Activated gamma-delta T cell treated with Interleukin-2 at 50 U/mL for 16 hours (primary cell): Measurements from ENCODE around the gene BIRC6.
"Not testable (repeated sequence)": the region's sequence is repeated elsewhere in the genome, so short reads cannot be mapped to it uniquely, and the experiment has no call there.

ENCODE experiments used
- DNase-seq: peaks from one replicate; pipeline ENCODE4 v3.0.0-alpha.2; 2020

The BIRC6 gene

GRCh38 chr2:32452338-32453064 is 95.7 kb downstream of the BIRC6 start:
- no peak for DNase-seq

- no peak for DNase-seq
Observed at GRCh38 chr2:32453242-32454062, 96.6 kb downstream of the BIRC6 start.

GRCh38 chr2:32455816-32456215 is 99.0 kb downstream of the BIRC6 start:
- DNase-seq, result no peak

- no peak for DNase-seq
Observed at GRCh38 chr2:32456808-32457207, 100.0 kb downstream of the BIRC6 start.

GRCh38 chr2:32457814-32458213 is 101.0 kb downstream of the BIRC6 start:
- DNase-seq, result no peak

- DNase-seq, result not testable (repeated sequence)
Observed at GRCh38 chr2:32460861-32461260, 104.0 kb downstream of the BIRC6 start.

- no peak for DNase-seq
Observed at GRCh38 chr2:32463110-32463509, 106.3 kb downstream of the BIRC6 start.

- DNase-seq, result no peak
Observed at GRCh38 chr2:32464431-32464830, 107.6 kb downstream of the BIRC6 start.

GRCh38 chr2:32472605-32473004 is 115.8 kb downstream of the BIRC6 start:
- DNase-seq, result no peak

GRCh38 chr2:32474381-32474780 is 117.6 kb downstream of the BIRC6 start:
- DNase-seq, result no peak

- DNase-seq, result no peak
Observed at GRCh38 chr2:32478889-32479620, 122.2 kb downstream of the BIRC6 start.

- no peak for DNase-seq
Observed at GRCh38 chr2:32479993-32480392, 123.2 kb downstream of the BIRC6 start.

GRCh38 chr2:32482471-32482870 is 125.6 kb downstream of the BIRC6 start:
- no peak for DNase-seq

- no peak for DNase-seq
Observed at GRCh38 chr2:32484937-32485336, 128.1 kb downstream of the BIRC6 start.

GRCh38 chr2:32485399-32485798 is 128.6 kb downstream of the BIRC6 start:
- no peak for DNase-seq

- DNase-seq, result no peak
Observed at GRCh38 chr2:32489061-32489460, 132.2 kb downstream of the BIRC6 start.

GRCh38 chr2:32491346-32491745 is 134.5 kb downstream of the BIRC6 start:
- DNase-seq, result no peak

- no peak for DNase-seq
Observed at GRCh38 chr2:32495139-32495538, 138.3 kb downstream of the BIRC6 start.

- DNase-seq, result no peak
Observed at GRCh38 chr2:32496662-32497061, 139.8 kb downstream of the BIRC6 start.

GRCh38 chr2:32498306-32498705 is 141.5 kb downstream of the BIRC6 start:
- no peak for DNase-seq

GRCh38 chr2:32502941-32503340 is 146.1 kb downstream of the BIRC6 start:
- no peak for DNase-seq

GRCh38 chr2:32504877-32505478 is 148.2 kb downstream of the BIRC6 start:
- DNase-seq, result no peak

GRCh38 chr2:32506446-32506845 is 149.6 kb downstream of the BIRC6 start:
- DNase-seq, result no peak
